ENCODE data around the gene PRPF6.

Gene PRPF6

DNA sequence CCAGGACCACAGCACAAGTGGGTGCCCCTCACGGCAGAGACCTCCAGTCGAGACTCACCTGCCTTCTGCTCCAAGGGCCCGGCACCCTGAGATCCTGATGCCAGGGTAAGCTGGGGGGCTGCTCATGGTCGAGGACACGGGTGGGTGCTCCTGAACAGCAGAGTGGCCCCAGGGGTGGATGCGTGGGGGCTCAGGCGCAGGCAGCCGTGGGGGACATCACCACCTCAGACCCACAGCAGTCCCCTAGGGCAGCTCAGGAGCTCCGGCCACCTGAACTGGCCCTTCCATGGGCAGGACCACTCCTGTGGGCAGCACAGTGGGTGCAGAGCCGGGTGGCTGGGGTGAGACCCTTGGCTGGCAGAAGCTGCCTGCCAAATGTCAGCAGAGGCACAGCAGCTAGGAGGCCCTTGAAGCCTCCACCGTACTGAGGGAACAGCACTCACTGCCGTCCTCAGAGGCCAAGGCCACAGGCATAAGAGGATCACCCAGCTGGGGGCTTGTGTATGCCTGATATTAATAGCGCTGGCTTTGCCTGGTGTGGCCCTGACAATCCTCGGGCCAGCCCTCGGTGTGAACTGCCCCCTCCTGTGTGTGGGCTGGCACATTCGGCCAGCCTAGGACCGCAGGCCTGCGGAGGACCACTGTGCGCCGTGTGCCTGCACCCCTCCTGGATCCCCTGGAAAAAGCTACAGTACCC, 30.1 kb upstream of the PRPF6 start:
- Histone ChIP-seq H3K9ac (ENCODE audit: low read length) (no peak overlapping the region), H3K4me3 (ENCODE audit: low read depth in 1 of 2, low read length in 2 of 2) (peak overlapping the region in 1 of 2 donors; percentile 37), H3K27me3 (ENCODE audit: control insufficient read depth in 1 of 2, insufficient read depth in 2 of 2, low read length in 2 of 2) (no peaks in the 10 kb centered on the region), H3K9me3 (ENCODE audit: low read length) (no peaks in the 10 kb centered on the region), H3K4me1 (ENCODE audit: insufficient read depth, low read length) (peaks cover 81% of the 10 kb centered on the region), H3K27ac (ENCODE audit: low read depth, low read length) (peak overlapping the region; percentile 87), H3K36me3 (ENCODE audit: insufficient read depth, low read length) (no peaks in the 10 kb centered on the region)

DNA sequence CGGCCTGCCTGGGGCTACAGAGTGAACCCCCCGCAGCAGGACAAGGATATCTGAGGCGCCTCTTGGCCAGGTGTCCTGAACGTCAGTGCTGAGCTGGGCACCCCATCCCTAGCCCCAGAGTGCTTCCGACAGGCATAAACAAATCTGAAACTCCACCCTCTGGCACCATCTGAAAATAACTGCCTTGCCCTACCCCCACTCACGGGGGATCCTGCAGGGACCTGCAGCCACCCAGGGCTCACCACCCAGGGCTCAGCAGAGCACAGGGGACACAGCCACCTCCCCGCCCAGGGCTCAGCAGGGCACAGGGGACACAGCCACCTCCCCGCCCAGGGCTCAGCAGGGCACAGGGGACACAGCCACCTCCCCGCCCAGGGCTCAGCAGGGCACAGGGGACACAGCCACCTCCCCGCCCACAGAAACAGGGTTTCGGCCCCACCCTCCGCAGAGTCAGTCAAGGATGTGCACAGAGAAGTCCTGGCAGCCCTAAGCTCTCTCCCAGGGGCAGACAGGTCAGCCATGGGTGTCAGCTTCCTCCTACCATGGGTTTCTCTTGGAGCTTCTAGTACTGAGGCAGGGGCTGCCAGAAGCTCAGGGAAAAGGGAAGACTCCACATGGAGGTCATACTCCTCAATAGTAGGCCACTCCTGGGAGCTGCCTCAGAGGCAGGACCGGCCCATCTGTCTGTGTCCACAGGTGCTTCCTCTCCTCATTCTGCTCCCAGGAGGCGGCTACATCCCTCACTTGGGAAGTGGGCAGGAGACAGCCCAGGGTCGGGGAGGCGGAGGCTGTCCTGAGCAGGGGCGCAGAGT, 29.3 kb upstream of the PRPF6 start:
- peaks cover 81% of the 10 kb centered on the region for H3K4me1 ChIP-seq (ENCODE audit: insufficient read depth, low read length)
- no peaks in the 10 kb centered on the region for H3K9me3 ChIP-seq (ENCODE audit: low read length)
- peak overlapping the region in 1 of 2 donors; percentile 37 for H3K4me3 ChIP-seq (ENCODE audit: low read depth in 1 of 2, low read length in 2 of 2)
- H3K36me3 ChIP-seq (ENCODE audit: insufficient read depth, low read length): no peaks in the 10 kb centered on the region
- no peaks in the 10 kb centered on the region for H3K27me3 ChIP-seq (ENCODE audit: control insufficient read depth in 1 of 2, insufficient read depth in 2 of 2, low read length in 2 of 2)
- H3K9ac ChIP-seq (ENCODE audit: low read length): peak overlapping the region; percentile 5
- H3K27ac ChIP-seq (ENCODE audit: low read depth, low read length): peak overlapping the region; percentile 87

DNA sequence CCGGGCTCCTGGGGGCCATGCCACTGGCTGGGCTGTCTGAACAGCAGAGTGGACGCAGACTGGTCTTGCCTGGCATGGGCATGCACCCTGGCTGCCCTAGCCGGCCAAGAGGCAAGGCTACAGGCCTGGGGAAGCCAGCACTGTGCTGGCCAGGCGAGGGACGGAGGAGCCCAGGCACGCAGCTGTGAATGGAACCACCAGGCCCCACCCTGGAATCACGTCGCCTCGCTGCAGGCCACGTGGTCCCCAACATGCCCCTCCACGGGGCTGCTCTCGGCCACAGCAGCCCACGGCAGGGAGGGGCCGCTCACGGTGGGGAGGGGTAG, 28.8 kb upstream of the PRPF6 start:
- no peaks in the 10 kb centered on the region for H3K9me3 ChIP-seq (ENCODE audit: low read length)
- H3K4me1 ChIP-seq (ENCODE audit: insufficient read depth, low read length): peaks cover 78% of the 10 kb centered on the region
- H3K27ac ChIP-seq (ENCODE audit: low read depth, low read length): peak overlapping the region; percentile 72
- H3K27me3 ChIP-seq (ENCODE audit: control insufficient read depth in 1 of 2, insufficient read depth in 2 of 2, low read length in 2 of 2): no peaks in the 10 kb centered on the region
- H3K4me3 ChIP-seq (ENCODE audit: low read depth in 1 of 2, low read length in 2 of 2): peak overlapping the region in 1 of 2 donors; percentile 18
- no peaks in the 10 kb centered on the region for H3K36me3 ChIP-seq (ENCODE audit: insufficient read depth, low read length)
- H3K9ac ChIP-seq (ENCODE audit: low read length): peak overlapping the region; percentile 5

DNA sequence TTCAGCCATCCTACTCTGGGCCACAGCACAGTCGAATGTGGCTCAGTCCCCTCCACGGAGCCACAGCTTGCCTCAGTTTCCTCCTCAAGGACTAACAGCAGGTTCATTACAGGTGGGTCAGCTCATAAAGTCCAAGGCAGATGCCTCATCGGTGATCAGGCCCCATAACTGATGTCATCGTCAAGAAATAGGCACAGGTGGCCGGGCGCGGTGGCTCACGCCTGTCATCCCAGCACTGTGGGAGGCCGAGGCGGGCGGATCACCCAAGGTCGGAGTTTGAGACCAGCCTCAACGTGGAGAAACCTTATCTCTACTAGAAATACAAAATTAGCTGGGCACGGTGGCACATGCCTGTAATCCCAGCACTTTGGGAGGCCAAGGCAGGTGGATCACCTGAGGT, 28.2 kb upstream of the PRPF6 start:
- Histone ChIP-seq H3K4me3 (ENCODE audit: low read depth in 1 of 2, low read length in 2 of 2) (peak overlapping the region in 1 of 2 donors; percentile 18), H3K9me3 (ENCODE audit: low read length) (no peaks in the 10 kb centered on the region), H3K9ac (ENCODE audit: low read length) (peak overlapping the region; percentile 5), H3K36me3 (ENCODE audit: insufficient read depth, low read length) (no peaks in the 10 kb centered on the region), H3K4me1 (ENCODE audit: insufficient read depth, low read length) (peaks cover 79% of the 10 kb centered on the region), H3K27me3 (ENCODE audit: control insufficient read depth in 1 of 2, insufficient read depth in 2 of 2, low read length in 2 of 2) (no peaks in the 10 kb centered on the region), H3K27ac (ENCODE audit: low read depth, low read length) (peak overlapping the region; percentile 54)

DNA sequence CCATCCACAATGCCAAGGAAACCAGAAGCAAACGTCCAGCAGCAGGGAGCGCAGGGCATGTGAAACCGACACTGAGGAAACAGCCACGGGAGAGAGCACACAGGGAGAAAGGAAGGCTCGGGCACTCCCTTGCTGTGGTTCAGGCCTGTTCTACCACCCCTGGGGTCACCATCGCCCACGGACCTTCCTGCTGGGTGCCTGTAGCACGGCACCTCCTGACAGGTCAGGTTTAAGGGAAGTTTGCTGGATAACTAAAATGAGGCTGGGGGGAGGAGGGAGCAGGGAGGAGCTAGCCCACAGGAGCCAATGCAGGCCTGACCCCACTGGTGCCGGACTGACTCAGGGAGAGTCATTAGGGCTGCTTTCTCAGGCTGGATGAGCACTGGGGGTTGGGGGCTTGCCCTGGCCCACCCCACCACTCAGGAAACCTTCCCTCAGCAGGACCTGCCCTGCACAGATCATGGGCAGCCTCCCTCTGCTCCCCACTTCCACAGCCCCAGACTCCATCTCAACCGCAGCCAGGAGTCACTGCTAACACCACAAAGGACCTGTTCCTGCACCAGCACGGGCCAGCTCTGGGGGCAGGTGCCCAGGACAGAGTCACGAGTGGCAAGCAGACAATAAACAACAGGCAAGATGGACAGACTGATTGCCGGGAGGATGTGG, 27.0 kb upstream of the PRPF6 start:
- Histone ChIP-seq H3K27me3 (ENCODE audit: control insufficient read depth in 1 of 2, insufficient read depth in 2 of 2, low read length in 2 of 2) (no peaks in the 10 kb centered on the region), H3K9me3 (ENCODE audit: low read length) (no peaks in the 10 kb centered on the region), H3K27ac (ENCODE audit: low read depth, low read length) (peak overlapping the region; percentile 63), H3K4me1 (ENCODE audit: insufficient read depth, low read length) (peaks cover 69% of the 10 kb centered on the region), H3K36me3 (ENCODE audit: insufficient read depth, low read length) (no peaks in the 10 kb centered on the region), H3K9ac (ENCODE audit: low read length) (no peak overlapping the region), H3K4me3 (ENCODE audit: low read depth in 1 of 2, low read length in 2 of 2) (peak overlapping the region in 1 of 2 donors; percentile 86)

DNA sequence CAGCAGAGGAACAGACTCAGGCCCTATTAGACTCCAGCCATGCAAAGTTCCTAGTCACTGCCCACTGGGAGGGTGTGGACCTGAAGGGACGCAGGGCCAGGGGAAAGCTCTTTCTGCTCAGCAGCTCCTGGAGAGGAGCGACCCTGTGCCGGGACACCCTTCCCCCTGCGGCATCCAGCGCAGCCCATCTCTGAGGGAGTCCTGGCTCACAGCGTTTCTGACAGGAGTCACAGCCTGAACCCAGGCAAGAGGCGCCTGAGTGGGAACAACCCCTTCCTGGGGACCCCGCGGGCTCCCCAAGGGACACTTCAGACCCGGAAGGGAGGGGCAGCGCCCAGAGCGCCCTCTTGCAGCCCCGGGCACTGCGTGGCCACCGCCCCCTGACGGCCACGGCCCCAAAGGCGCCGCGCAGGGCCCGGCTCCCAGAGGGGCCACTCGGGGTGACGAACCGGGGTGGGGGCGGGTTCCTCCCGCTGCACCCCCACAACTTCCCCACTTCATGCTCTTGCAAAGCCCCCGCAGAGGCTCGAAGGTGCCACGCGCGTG, 25.6 kb upstream of the PRPF6 start:
- H3K9ac ChIP-seq (ENCODE audit: low read length): peak overlapping the region; percentile 53
- H3K4me1 ChIP-seq (ENCODE audit: insufficient read depth, low read length): peaks cover 55% of the 10 kb centered on the region
- H3K27me3 ChIP-seq (ENCODE audit: control insufficient read depth in 1 of 2, insufficient read depth in 2 of 2, low read length in 2 of 2): no peaks in the 10 kb centered on the region
- H3K9me3 ChIP-seq (ENCODE audit: low read length): no peaks in the 10 kb centered on the region
- H3K27ac ChIP-seq (ENCODE audit: low read depth, low read length): peak overlapping the region; percentile 93
- H3K36me3 ChIP-seq (ENCODE audit: insufficient read depth, low read length): no peaks in the 10 kb centered on the region
- H3K4me3 ChIP-seq (ENCODE audit: low read depth in 1 of 2, low read length in 2 of 2): peak overlapping the region; percentile 61 to 86

DNA sequence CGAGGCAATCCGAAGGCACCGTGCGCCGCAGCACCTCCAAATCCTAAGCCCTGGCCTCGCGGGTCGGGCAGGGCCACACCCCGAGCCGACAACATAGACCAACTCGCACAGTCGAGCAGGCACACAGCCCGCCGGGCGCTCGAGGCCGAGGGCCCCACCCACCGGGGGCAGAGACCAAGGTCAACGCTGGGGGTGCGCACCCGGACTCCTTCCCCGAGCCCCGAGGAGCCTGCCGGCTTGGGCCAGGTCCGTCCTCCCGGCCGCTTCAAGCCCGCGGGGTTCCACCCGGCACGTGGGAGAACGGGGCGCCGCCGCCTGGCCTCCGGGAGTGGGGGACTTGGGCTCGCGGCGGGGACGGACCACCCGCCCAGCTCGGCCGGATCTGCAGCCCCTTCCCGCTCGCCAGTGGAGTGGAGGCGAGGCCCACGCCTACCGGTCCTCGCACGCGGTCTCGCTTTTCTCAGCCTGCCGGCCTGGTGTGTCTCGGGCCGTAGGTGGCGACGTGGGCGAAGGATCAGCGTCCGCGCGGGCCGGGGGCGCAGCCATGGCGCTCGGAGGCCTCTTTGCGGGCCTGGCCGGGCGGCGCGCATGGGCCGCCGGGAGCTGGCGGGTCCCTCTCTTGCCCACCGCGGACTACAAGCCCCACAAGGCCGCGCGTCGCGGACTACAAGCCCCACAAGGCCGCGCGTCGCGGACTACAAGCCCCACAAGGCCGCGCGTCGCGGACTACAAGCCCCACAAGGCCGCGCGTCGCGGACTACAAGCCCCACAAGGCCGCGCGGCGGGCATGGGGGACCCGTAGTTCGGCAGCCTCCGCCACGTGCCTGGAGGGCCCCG, 24.9 kb upstream of the PRPF6 start, which contains the start of gene UCKL1:
Gene UCKL1, minus strand, starts transcription at position 590 of the 837 bp plus-strand sequence. Its CDS starts 44 bp downstream, at position 546.
- Histone ChIP-seq H3K27me3 (ENCODE audit: control insufficient read depth in 1 of 2, insufficient read depth in 2 of 2, low read length in 2 of 2) (no peaks in the 10 kb centered on the region), H3K4me1 (ENCODE audit: insufficient read depth, low read length) (peaks cover 48% of the 10 kb centered on the region), H3K9me3 (ENCODE audit: low read length) (no peaks in the 10 kb centered on the region), H3K9ac (ENCODE audit: low read length) (peak within 1 kb of the TSS; percentile 53), H3K36me3 (ENCODE audit: insufficient read depth, low read length) (no peaks in the 10 kb centered on the region), H3K27ac (ENCODE audit: low read depth, low read length) (peak within 1 kb of the TSS; percentile 93), H3K4me3 (ENCODE audit: low read depth in 1 of 2, low read length in 2 of 2) (peak within 1 kb of the TSS; percentile 61 to 86)

DNA sequence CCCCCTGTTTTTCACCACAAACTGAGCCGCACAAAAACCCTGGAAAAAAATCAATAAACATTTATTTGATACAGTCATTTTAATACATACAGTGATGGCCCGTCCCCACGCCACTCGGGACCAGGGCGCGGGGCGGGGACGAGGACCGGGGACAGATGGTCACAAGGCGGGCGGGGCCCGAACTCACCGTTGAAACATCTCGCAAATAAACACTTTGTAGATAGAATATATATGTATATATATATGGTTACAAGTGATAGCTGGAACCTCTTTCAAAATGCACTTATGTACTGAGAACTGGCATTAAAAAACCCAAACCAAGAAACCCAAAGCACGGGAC, 24.3 kb upstream of the PRPF6 start:
- H3K9me3 ChIP-seq (ENCODE audit: low read length): no peaks in the 10 kb centered on the region
- H3K9ac ChIP-seq (ENCODE audit: low read length): no peak overlapping the region
- H3K27me3 ChIP-seq (ENCODE audit: control insufficient read depth in 1 of 2, insufficient read depth in 2 of 2, low read length in 2 of 2): no peaks in the 10 kb centered on the region
- H3K27ac ChIP-seq (ENCODE audit: low read depth, low read length): peak overlapping the region; percentile 76
- H3K4me3 ChIP-seq (ENCODE audit: low read depth in 1 of 2, low read length in 2 of 2): peak overlapping the region; percentile 25 to 41
- peaks cover 43% of the 10 kb centered on the region for H3K4me1 ChIP-seq (ENCODE audit: insufficient read depth, low read length)
- peaks cover 5% of the 10 kb centered on the region for H3K36me3 ChIP-seq (ENCODE audit: insufficient read depth, low read length)

DNA sequence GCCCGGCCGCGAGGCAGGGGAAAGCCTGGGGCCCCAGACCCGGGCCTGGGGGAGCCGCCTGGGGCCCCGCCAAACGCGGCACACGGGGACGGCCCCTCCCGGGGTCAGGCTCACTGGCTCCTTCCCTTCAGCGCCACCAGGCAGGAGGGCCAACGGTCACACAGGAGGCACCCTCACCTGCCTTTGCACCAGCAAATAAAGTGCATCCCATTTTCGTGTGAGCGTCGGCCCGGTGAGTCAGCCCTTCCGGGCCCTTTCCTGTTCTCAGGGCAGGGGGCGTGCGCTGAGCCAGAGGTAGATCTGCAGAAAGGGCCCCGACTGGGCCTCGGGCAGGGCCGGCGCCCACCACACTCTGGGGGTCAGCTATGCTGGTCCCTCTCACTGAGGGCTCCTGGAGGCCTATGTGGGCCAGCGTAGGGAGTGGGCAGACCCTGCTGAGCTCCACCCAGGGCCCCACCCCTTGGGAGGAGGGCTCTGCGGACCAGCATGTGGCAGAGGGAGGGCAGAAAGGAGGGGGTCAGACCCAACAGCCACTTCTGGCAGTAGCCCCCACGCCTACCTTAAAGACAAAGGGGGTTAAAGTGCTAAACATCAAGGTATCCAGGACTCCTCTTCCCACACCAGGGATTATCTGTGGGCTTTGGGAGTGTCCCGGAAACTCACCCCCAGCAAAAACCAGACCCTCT, 23.8 kb upstream of the PRPF6 start:
- H3K4me1 ChIP-seq (ENCODE audit: insufficient read depth, low read length): peaks cover 37% of the 10 kb centered on the region
- H3K27me3 ChIP-seq (ENCODE audit: control insufficient read depth in 1 of 2, insufficient read depth in 2 of 2, low read length in 2 of 2): no peaks in the 10 kb centered on the region
- peaks cover 9% of the 10 kb centered on the region for H3K36me3 ChIP-seq (ENCODE audit: insufficient read depth, low read length)
- no peak overlapping the region for H3K9ac ChIP-seq (ENCODE audit: low read length)
- H3K9me3 ChIP-seq (ENCODE audit: low read length): no peaks in the 10 kb centered on the region
- H3K27ac ChIP-seq (ENCODE audit: low read depth, low read length): peak overlapping the region; percentile 76
- peak overlapping the region; percentile 25 to 41 for H3K4me3 ChIP-seq (ENCODE audit: low read depth in 1 of 2, low read length in 2 of 2)

DNA sequence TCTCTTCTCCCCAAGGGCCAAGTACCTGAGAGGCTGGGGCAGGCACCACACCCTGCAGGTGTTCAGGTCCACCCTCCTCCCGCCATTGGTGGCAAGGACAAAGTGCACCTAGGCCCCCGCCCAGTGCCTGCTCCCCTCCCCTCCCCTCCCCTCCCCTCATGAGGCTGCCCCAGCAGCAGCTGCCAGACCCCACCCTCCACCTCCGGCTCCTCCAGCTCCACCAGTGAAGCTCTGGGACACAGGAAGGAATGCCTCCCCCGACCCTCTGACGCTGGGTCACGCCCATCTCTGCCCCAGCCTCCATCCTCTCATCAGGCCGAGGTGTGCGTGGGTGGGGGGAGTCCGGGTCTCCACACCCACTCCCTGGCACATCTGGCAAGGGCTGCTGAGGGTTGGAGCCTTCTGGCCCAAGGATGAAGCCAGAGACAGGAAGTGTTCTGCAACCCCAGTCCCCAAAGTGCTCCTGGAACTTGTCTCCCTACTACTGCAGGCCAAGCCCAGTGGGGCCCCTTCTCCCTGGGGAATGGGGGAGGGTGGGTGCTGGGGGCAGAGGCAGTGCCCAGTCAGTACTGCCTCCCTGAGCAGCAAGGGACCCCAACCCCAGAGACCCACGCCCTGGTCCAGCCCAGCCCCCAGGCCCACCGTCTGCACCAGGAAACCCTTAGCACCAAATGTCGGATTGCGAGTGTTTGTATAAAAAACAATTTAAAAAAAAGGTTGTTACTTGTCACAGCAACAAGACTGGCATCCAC, 23.1 kb upstream of the PRPF6 start:
- H3K27ac ChIP-seq (ENCODE audit: low read depth, low read length): no peak overlapping the region
- H3K4me3 ChIP-seq (ENCODE audit: low read depth in 1 of 2, low read length in 2 of 2): peak overlapping the region in 1 of 2 donors; percentile 41
- H3K9ac ChIP-seq (ENCODE audit: low read length): no peak overlapping the region
- H3K9me3 ChIP-seq (ENCODE audit: low read length): no peaks in the 10 kb centered on the region
- H3K27me3 ChIP-seq (ENCODE audit: control insufficient read depth in 1 of 2, insufficient read depth in 2 of 2, low read length in 2 of 2): no peaks in the 10 kb centered on the region
- peaks cover 9% of the 10 kb centered on the region for H3K36me3 ChIP-seq (ENCODE audit: insufficient read depth, low read length)
- peaks cover 30% of the 10 kb centered on the region for H3K4me1 ChIP-seq (ENCODE audit: insufficient read depth, low read length)
